ENCODE results near the gene UBALD1.

DNA sequence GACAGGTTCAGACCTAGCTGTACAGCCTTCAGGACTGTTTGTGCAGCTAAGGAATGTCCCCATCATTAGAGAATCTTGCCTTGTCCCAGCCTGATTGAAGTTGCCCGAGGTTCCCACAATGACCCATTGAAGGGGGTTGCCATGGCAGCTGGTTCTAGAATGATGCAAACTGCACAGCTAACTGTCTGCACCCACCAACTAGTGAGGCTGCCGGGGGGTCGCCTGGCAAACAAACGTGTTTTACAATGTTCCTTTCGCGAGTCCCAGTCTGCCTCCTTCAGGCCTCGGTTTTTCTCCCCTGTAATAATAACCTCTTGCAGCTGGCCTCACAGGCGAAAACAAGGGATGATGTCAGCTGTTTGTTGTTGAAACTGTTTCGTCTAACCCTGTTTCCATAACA is 53.1 kb downstream of the UBALD1 start:
- TF ChIP-seq, protein P1, sequence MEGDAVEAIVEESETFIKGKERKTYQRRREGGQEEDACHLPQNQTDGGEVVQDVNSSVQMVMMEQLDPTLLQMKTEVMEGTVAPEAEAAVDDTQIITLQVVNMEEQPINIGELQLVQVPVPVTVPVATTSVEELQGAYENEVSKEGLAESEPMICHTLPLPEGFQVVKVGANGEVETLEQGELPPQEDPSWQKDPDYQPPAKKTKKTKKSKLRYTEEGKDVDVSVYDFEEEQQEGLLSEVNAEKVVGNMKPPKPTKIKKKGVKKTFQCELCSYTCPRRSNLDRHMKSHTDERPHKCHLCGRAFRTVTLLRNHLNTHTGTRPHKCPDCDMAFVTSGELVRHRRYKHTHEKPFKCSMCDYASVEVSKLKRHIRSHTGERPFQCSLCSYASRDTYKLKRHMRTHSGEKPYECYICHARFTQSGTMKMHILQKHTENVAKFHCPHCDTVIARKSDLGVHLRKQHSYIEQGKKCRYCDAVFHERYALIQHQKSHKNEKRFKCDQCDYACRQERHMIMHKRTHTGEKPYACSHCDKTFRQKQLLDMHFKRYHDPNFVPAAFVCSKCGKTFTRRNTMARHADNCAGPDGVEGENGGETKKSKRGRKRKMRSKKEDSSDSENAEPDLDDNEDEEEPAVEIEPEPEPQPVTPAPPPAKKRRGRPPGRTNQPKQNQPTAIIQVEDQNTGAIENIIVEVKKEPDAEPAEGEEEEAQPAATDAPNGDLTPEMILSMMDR (conservative IDR thresholded peaks at IDR 0.05), result no peak
- no peak for TF ChIP-seq EZH2 (IDR thresholded peaks at IDR 0.05; ENCODE audit: low read depth)

Data from PC-9 (cell line).